Activated naive CD4-positive, alpha-beta T cell treated with anti-CD3 and anti-CD28 coated beads, Interleukin-2, amount 10 ng/mL, durations not matched to agents 5 hours and 36 hours (primary cell): ENCODE results near the gene NPM3. TPM values are rescaled to one million over a fixed set of nuclear protein-coding genes. Genes with fewer than 3 reads are reported as not detected.

Experiments used
- total RNA-seq, 2 experiments: library from RNA; stranded (reverse); gene quantifications; one replicate each; pipeline ENCODE4 v1.2.3, GENCODE V29; 2021

The NPM3 gene, protein sequence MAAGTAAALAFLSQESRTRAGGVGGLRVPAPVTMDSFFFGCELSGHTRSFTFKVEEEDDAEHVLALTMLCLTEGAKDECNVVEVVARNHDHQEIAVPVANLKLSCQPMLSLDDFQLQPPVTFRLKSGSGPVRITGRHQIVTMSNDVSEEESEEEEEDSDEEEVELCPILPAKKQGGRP
- 10 to 100 TPM; 27.9 to 28.9 TPM for total RNA-seq

DNA sequence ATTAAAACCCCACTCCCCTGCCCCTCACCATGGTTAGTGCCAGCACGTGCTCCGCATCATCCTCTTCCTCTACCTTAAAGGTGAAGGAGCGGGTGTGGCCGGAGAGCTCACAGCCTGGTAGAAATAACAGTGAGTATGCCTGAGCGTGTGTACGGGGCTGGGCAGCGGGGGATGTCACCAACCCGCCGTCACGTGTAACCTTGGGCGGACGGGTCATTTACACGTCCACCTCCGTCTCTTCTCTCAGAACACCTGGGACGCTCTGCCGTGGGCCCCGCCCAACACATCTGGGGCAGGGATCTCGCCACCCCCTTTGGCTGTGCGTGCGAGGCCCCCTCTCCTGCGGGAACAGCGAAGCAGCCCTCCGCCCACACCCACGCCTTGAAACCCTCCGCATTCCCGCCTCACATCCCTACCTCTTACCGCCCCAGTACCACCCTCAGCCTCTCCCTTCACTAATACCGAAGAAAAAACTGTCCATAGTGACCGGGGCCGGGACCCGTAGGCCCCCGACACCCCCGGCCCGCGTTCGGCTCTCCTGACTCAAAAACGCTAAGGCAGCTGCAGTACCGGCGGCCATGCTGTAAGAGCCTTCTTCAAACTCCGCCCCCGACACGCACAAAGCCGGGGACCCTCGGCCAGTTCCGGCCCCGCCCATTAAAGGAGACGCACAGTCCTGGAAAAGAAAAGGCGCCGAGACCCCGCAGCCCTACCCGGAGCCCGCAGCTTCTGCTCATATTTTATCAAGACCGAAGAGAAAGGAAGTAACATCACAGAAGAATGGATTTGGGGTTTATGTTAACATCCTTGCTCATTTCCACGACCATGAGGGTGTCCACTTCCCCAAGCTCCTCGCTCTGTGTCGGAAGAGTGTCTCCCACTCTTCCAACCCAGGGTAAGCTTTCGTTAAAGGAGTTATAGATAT, at the start of gene NPM3:
TSS of gene NPM3 (minus strand) at position 636 of the 925 bp plus-strand sequence. CDS start at position 580, 56 bp downstream.

DNA sequence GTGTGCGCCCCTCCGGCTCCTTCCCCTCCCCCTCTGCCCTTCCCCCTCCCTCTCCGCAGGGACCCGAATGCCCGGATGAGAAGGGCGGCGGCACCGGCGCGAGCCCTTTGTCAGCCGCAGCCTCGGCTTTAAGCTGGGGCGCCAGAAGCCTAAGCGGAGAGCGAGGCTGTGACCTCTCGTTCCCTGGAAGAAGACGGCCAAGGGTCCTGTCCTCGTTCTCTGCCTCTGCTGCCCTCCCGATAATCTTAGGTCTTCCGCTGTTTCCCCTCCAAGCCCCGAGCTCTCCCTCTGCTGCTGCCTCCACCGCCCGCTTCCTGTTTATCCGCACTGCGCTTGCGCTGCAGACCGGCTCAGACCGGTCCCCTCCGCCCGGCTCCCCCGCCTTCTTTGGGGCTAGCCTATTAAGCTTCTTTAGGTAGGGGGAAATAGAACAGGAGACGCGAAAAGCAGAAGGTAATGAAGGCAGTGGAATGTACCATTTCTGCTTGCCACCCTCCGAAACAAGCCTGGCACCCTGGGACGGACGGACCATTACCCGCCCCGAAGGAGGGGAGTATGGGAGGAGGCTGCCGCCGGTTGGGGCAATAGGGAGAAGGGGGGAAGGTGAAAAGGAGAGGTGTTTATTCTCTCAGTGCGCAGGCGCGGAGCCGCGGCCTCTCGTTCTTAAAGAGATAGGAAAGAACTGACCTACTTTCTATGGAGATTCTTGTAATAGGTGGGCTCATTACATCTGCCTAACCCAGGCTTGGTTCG, 35.0 kb upstream of the NPM3 start, which contains the start of gene OGA:
TSS of gene OGA (minus strand) at position 326 of the 753 bp plus-strand sequence. CDS start 422 bp downstream, outside the sequence.

DNA sequence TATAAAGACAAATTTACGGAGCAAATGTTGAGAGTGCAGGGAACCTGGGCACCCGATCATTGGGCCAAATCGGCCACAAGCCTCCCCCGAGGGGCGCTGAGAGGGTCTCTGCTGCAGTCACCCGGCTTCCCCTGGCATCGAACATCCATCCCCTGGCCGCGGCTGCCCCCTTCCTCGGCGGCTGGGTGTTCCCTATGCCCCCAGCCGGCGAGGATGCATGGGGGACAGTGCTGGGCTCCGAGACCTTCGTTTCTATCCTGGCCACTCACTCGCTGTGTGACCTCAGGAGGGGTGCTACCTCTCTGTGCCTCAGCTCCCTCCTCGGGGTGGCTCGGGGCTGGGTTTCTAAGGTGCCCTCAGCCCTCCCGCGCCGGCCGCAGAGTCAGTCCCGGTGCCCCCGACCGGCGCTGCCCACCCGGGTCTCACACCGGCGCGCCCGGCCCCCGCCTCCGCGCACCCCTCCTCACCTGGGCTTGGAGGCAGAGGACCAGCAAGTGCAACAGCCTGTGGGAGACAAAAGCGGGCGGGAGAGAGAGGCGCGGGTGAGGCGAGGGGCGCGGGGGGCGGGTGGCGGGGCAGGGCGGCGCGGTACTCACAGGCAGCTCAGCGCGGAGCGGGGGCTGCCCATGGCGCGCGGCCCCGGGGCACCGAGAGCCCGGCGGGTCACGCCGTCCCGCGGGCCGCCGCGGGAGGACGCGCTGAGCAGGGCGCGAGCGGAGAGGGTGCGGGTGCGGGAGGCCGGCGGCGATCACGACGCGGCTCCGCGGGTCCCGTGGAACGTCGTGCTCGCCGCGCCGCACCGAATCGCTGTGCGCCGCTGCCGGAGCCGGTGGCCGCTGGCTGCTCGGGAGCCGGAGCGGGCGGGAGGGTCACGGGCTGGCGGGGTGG, 7.7 kb downstream of the NPM3 start, which contains the start of gene FGF8:
TSS of gene FGF8 (minus strand) at position 842 of the 888 bp plus-strand sequence. CDS start at position 628, 214 bp downstream.

Other genes starting within 250 kb of the NPM3 start
- gene POLL, start 195.2 kb downstream of the NPM3 start, total RNA-seq: 10 to 100 TPM; 34.0 to 36.5 TPM
- 1 to 10 TPM; 2.9 TPM for gene DPCD, start 195.1 kb downstream of the NPM3 start, total RNA-seq
- gene FBXW4, start 88.3 kb downstream of the NPM3 start, total RNA-seq: 10 to 100 TPM; 46.1 to 46.3 TPM
- gene FGF8, start 7.3 kb downstream of the NPM3 start, total RNA-seq: not detected
- gene OGA, start 35.0 kb upstream of the NPM3 start, total RNA-seq: 100 to 1,000 TPM; 146 to 156 TPM
- gene KCNIP2, start 60.4 kb upstream of the NPM3 start, total RNA-seq: 1 to 10 TPM; 4.2 to 4.5 TPM